Ovary (tissue), 3 donors: ENCODE measurements around the gene CRACDL.

Experiments
- CTCF ChIP-seq, 3 donors: fragments of 450-650 bp in 2 of 3; fragments of 200-600 bp in 1 of 3; IDR thresholded peaks; one replicate each; pipeline versions ENCODE4 v1.5.1 to v1.8.0; 2016 to 2022; ENCODE audit warnings: antibody characterized with exemption in 3 of 3, mild to moderate bottlenecking in 1 of 3
- POLR2A ChIP-seq: fragments of 450-650 bp; IDR thresholded peaks from one replicate; pipeline ENCODE4 v1.6.1; 2017; ENCODE audit warnings: antibody characterized with exemption, mild to moderate bottlenecking, moderate library complexity
- donor health status: DM: no; HTN: no; CAD: no.

- TF ChIP-seq CTCF (IDR thresholded peaks at IDR 0.05) = no peak
- no peak for TF ChIP-seq POLR2A
Observed at GRCh38 chr2:98948956-98949739, 13.1 kb upstream of the CRACDL start.
